HS-5 (cell line): ENCODE measurements around the gene OTOG.
A peak's percentile ranks its signal among the peaks of the same experiment; 100 is the strongest.

Source experiments
- DNase-seq: peaks from one replicate; pipeline ENCODE4 v3.0.0-alpha.2; 2012; ENCODE audit warnings: low read depth

OTOG gene, protein sequence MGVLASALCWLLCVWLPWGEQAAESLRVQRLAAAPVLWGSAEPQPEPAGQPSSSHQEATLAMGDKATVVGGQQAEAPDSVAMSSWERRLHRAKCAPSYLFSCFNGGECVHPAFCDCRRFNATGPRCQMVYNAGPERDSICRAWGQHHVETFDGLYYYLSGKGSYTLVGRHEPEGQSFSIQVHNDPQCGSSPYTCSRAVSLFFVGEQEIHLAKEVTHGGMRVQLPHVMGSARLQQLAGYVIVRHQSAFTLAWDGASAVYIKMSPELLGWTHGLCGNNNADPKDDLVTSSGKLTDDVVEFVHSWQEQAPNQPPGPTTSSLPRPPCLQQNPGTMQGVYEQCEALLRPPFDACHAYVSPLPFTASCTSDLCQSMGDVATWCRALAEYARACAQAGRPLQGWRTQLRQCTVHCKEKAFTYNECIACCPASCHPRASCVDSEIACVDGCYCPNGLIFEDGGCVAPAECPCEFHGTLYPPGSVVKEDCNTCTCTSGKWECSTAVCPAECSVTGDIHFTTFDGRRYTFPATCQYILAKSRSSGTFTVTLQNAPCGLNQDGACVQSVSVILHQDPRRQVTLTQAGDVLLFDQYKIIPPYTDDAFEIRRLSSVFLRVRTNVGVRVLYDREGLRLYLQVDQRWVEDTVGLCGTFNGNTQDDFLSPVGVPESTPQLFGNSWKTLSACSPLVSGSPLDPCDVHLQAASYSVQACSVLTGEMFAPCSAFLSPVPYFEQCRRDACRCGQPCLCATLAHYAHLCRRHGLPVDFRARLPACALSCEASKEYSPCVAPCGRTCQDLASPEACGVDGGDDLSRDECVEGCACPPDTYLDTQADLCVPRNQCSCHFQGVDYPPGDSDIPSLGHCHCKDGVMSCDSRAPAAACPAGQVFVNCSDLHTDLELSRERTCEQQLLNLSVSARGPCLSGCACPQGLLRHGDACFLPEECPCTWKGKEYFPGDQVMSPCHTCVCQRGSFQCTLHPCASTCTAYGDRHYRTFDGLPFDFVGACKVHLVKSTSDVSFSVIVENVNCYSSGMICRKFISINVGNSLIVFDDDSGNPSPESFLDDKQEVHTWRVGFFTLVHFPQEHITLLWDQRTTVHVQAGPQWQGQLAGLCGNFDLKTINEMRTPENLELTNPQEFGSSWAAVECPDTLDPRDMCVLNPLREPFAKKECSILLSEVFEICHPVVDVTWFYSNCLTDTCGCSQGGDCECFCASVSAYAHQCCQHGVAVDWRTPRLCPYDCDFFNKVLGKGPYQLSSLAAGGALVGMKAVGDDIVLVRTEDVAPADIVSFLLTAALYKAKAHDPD (N-terminal part only)

DNA sequence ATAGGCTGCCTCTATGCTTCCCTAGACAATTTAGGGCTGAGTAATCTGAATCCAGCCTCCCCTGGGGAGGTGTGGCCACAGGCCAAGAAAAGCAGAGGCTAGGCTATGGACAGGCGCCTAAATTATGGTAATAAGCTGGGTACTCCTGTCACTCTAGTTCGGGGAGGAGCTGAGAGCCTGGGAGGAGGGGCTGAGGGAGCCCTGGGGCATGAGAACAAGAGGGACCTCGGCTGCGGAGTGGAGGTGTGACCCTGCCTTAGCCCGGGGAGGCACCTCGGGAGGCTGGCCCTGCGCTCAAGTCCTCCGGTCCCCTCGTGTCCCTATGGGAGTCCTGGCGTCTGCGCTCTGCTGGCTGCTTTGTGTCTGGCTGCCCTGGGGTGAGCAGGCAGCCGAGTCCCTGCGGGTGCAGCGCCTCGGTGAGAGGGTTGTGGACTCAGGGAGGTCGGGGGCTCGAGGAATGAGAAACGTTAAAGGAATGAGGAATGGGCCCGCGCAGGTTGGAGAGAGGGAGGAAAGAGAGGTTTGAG, at the start of gene OTOG:
OTOG (plus strand) TSS at position 209 of the 527 bp plus-strand sequence; CDS start at position 323, 114 bp downstream.
- no peak for DNase-seq

DNA sequence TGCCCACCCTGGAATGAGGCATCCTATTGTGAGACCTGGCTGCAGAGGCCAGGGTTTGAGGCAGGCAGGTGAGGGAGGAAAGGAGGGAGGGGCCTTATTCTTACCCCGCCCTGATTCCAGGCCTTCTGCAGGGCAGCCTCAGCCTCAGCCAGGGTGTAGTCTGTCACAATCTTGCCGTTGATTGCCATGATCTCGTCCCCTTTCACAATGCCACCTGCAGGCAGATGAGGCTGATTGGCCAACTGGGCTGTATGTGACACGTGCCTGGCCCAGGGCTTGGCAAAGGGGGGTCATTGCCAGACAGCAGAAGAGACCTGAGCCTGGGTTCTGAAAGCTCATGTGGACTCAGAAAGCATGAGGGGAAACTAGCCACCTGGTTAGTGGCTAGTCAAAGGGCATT, 49.0 kb upstream of the OTOG start:
- no peak for DNase-seq

DNA sequence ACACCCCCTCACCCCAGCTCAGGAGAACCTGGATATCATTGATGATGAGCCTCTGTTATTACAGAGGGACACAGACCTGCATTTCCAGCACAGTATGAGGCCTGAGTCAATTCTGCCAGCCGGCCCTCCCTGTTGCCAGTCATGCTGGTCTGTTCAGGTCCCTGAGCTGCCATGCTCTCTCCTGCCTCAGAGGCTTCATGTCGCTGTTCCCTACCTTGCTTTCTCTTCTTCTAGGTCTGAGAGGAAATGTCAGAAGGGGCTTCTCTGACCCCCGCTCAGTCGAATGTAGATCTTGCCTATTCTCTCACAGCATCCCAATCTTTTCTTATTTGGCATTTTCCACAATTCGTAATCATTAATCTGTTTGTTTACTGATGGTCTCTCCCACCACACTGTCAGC, 48.6 kb upstream of the OTOG start:
- DNase-seq, result no peak

DNA sequence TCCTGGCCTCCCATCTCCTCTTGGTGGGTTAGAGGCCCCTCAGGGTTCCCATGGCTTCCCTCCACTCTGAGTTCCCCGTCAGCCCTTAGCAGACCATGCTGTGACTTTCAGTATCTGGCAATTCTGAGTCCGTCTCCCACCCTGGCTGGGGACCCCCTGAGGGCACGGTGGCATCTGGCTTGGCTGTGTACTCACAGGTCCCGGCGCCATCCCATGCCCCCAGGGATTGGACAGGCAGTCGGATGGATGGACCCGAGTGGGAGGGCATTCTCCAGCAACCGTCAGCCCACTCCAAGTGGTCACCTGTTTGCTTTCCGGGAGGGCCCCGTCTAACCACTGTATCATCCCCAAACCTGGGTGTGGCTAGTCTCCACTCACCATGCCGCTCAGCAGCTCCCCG, 46.4 kb upstream of the OTOG start:
- no peak for DNase-seq

DNA sequence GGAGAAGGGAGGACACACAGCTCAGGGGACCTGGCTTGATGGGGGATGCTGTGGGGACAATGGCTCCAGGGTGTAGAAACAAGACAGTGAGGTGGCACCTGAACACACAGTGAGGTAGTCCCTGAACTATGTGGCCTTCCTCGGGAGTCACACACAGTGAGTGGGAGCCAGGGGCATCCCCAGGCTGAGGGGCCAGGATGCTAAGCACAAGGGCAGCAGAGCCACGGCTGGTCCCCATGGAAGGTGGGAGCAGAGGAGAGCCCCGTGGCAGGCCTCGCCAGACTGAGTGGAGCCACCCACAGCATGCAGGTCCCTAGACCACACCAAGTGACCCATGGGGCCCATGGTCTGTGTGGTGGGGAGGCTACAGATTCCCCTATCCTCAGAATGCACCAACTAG, 44.4 kb upstream of the OTOG start:
- no peak for DNase-seq

DNA sequence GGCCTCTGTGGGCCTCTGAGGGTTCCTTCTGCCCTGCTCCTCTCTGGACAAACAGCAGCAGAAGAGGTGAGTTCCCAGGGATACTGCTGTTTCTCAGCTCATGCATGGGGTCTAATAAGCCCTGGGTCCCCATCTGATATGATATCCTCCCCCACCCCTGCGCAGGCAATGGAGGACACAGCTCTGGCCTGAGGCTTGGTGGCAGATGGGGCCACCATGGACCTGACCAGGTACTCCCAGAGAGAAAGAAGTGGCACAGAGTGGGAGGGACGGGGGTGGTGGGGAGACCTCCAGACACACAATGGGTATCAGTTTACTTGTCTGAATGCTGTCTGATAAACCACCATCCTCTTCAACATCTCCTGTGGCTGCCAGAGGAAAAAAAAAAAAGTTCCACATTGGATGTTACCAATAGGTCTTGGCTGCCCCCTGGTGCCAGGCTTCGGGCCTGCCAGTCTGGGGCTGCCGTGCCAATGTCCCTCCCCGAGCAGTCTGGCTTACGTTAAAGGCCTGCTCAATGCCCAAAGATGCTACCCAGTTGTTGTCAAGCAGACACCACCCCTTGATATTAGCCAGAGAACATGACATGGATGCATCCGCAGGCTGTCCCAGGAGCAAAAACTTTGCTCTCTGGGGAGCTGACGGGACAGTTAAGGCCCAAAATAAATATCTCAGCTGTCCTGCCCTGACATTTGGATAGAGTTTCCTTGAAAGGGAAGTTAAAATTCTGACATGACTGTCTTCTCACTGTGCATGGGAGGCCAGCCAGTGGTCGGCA, 42.5 kb upstream of the OTOG start:
- DNase-seq, result peak; percentile 24

DNA sequence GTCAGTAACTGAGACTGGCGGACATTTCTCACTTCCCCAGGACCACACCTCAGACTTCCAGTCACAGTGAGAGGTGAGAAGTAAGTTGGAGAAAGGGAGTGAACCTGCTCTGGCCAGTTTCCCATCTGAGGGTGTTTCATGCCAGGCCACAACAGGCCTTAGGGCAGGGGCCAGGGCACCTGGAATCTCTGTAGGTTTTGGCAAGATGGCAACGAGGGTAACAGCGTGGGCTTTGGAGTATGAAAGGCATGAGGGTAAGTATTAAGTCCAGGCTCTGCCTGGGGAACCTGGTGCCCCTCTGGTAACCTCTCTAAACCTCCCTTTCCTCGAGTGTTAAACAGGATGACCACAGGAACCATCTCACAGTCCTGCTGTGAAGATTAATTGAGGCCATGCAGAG, 41.9 kb upstream of the OTOG start:
- no peak for DNase-seq

DNA sequence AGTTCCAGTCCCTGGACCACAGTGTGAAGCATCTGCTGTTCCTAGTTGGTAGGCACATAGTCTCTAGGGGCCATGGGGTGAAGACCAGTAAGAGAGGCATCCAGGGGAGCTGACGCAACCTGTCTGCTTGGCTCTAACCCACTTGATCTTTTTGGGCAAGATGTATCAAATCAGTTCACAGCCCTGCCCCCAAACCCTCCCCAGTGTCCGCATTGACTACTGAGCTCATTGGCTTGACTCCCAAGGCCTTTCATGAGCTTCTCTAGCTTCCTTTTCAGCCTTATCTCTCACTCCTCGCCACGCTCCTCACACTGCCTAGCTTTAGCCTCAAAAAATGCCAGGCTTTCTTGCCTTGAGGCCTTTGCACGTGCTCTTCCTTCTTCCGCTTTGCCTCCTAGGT, 40.7 kb upstream of the OTOG start:
- DNase-seq, result no peak

DNA sequence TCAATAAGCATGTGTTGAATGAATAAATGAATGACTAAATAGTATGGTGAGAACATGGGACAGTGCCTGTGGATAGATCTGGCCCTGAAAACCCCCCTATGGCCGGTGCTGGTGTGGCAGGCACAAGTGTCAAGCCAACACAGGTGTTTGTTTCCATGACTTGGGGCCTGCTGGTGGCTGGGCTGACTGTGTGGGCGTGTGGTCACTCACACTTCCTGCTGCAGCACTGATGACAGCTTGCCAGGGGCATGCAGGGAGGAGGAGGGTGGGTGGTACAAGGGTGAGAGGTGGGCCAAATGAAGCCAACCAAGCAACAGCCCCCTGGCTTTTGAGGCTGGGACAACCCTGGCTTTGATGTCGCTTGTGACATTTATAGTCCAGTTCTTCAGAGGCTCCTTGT, 40.1 kb upstream of the OTOG start:
- DNase-seq, result no peak

DNA sequence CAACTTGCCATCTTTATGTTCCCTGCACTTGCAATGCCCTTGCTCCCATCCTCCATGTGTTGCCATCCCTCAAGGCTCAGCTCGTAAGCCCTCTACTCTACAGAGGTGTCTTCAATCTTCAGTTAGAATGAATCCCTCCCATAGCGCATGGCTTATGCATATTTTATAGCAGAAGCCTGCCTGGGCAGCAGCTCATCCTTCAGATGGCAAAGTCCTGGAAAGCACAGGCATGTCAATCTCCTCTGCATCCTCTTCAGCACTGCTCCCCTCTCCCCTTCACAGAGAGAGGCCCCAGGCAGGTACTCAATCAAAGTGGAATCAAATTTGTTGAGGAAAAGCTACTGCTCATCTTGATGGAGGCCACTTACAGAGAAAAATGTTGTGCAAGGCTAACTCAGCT, 39.3 kb upstream of the OTOG start:
- DNase-seq, result no peak

DNA sequence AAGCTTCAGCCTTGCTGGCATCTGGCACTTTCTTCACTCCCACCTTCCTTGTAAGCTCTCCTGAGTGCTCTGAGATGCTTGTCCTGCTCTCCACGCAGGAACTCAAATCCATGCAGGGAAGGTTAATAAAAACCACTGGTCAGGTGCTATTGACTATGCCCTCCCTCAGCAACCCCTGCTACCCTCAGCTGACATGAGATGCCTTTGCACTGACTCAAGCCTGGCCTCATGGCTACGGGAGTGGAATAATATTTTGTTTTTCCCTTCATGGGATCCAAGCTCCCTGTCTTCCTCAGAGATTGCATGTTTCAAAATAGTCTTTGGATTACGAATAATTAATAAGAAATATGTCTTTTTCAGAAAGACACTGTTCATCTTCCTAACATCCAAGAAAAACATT, 38.8 kb upstream of the OTOG start:
- DNase-seq, result peak; percentile 11

DNA sequence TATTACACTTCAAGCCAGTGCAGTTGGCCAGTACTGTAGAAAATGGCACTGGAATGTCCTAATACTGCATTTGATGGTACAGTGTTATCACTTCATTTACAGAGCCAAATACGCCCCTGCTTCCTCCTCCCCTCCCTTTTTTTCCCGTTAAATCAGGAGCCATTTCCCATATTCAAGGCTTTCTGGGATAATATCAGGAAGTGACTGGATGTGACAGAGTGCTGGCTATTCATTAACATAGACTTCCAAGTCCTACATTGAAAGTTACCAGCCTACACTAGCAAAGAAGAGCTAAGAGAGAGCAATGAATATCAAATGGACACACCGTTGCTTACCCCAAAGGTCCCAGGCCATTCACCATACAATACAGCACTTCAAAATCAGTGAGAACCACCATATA, 38.3 kb upstream of the OTOG start:
- no peak for DNase-seq

DNA sequence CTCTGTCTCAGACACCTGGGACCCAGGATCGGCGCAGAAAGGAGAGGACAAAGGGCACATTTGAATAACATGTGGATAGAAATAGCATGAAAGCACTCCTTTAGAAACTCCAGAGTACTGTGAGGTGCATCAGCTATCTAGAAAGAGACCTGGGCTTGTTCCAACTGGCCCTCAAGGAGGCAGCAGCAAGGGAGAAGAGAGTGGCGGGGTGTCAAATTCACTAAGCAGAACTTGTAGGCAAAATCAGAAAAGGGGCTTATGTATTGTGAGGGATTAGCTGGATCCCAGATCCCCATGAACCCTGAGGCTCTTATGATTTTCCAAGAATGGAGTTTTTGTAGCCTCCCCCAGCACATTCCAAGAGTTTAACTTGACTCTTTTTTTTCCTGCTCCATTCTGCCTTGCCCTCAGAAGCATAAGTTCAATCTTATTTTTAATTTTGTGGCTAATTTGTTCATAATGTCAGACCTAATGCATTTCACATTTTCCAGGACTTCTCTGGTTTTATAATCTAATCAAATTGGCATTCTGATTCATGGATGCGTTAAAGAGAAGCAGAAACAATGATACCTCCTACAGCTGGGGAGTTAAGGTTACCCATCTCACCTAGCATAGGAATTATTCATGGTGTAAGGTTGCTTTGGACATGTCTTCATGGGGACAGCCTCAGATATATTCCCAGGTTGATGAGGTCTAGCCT, 36.4 kb upstream of the OTOG start:
- DNase-seq, result no peak

DNA sequence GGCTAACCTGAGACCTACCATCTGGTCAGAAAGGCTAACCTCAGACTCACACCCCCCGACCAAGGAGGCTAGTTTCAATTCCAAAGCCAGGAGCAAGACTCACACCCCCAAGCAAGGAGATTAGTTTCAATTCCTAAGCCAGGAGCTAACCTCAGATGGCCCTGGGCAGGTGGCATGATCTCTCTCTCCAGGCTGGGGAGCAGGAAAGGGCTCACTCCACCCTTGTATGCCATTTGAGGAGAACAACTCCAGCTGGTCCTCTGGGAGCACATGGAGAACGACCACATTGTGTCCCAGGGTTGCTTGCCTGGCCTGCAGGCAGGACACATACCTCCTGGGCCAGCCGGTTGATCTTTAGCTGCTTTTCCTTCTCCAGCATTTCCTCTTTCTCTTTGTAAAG, 35.5 kb upstream of the OTOG start:
- no peak for DNase-seq

DNA sequence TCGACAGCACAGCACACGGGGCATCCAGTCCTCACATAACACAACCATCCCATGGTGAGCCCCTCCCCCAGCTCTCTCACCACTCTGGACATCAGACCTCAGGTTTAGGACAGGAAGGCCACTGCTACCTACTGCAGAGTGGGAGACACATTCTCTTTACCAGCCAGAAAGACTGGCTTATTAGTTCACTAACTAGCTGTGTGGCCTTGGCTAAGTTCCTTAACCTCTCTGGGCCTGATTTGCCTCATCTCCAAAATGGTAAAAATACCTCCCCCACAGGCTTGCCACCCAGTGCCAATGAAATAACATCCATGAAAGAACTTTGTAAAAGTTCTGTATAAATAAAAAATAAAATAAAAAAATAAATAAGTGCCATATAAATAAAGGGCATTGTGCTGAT, 35.0 kb upstream of the OTOG start:
- no peak for DNase-seq

DNA sequence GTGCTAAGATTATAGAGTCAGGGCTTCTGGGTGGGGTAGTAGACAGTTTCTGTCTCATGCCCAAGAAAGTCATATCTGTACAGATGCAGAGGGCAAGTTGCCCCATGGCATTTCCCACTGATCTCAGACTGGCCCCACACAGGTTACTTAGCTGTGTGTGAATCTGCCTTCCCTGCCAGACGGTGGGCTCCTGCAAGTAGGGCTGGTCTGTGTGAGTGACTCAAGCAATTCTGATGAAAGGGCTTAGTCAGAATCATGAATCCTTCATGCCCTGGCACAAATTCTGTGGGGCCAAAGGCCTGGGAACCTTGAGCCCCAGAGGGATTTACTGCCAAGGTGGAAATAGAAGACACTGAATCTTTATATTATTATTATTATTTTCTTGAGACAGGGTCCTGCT, 33.2 kb upstream of the OTOG start:
- peak; percentile 19 for DNase-seq

DNA sequence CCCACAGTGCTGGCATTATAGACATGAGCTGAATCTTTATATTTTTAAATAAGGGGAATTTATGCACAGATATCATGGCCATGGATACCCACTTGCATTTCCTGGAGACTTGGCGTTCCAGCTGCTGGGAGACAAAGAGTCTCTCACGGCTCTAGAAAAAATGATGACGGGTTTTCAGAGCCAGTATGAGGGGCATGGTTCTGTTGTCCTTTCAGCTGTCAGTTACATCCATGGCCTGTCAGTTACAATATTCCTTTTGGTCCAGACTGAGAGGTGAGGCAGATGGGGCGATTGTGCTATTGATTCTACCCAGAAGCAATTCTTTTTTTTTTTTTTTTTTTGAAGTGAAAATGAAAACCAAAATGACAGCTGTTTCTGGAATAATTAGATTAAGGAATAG, 32.6 kb upstream of the OTOG start:
- no peak for DNase-seq

DNA sequence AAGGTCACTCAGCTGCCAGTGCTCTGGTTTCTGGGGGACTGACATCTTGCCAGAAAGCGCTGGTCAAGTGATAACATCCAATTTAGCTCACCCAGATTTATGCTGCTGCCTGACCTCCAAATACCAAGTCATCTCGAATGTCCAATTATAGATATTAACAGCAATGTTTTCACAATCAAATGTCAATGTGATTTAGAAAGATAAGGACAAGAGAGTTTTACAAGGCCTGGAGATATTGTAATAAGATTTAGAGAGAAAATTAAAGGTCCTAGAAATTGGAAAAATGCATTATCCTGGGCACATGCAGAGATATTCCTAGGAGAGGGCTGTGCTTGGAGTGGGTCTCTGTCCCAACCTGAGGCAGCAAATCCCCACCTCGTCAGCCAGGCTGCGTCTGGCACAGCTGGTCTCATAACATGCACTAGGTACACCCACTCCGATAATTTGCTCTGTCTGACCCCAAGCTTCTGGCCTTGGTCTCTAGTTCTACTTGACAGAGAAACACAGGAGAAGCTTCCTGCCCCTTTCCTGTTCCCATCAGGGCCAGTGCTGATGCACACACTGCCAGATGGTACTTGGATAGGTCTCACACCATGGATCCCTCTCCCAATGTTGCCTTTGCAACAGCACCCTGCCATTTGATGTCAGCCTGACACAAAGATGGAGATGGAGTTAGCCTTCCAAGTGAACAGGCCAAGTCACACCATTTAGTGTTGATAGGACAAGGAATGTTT, 31.4 kb upstream of the OTOG start:
- DNase-seq, result no peak

DNA sequence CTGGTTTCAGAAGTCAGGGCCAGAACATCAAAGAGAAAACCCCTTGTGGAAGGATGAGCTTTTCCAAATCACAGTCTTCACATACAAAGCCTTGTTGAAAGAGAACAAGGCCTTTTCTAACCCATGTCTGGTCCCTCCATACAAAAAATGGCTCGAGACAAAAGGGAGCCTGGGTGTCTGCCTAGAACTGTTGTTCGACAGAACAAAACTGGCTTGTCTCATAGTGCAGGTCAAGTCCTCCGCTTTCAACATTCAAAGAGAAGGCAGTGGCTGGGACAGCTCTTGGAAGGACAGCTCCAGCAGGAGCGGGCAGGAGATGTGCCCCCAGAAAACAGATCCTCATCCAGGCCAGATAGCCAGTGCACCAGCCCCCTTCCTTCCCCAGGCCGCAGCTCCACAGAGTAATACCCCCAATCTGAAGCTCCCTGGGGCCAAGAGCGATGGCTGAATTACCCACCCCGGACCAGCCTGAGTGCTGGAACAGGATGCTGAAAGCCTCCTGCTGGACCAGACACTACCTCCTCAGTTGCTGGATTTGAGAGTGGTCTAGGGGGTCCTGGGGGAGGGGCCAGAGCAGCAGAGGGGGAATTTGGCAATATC, 30.4 kb upstream of the OTOG start:
- no peak for DNase-seq

DNA sequence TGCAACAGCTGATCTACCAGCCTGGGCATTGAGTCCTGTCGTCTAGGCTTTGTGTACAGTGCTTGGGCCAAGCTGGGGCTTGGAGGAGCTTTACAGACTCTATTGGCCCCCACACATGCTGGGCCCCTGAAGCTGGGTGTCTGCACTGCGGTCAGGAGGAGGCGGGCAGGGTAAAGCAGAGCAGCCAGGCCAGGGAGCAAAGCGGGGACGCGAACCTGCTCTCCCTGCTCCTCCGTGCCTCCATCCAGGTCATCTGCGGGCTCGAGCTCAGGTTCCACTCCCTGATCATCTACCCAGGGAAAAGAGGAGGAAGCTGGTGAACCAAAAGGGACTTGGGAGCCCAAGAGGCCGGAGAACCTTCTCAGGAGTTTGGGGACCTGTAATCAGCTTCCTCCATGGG, 29.9 kb upstream of the OTOG start:
- no peak for DNase-seq
